Endodermal cell (in vitro differentiated cells): ENCODE data around the gene PIK3CA. TPM values are rescaled to one million over a fixed set of nuclear protein-coding genes. Genes with fewer than 3 reads are reported as not detected.

Experiments used
- DNase-seq: peaks from one replicate; pipeline ENCODE4 v3.0.0-alpha.2; 2017
- H3K27ac ChIP-seq: 2 replicates; pipeline ENCODE4 v1.5.1; 2013; ENCODE audit warnings: mild to moderate bottlenecking, low read depth, low read length, moderate library complexity
- H3K27me3 ChIP-seq: 2 replicates; pipeline ENCODE4 v1.6.1; 2013; ENCODE audit warnings: mild to moderate bottlenecking, low read length, moderate library complexity; ENCODE audit not compliant: insufficient read depth, control insufficient read depth, poor library complexity, severe bottlenecking
- H3K36me3 ChIP-seq: 2 replicates; pipeline ENCODE4 v1.7.0; 2013; ENCODE audit warnings: mild to moderate bottlenecking, low read length, moderate library complexity; ENCODE audit not compliant: control insufficient read depth, insufficient read depth
- H3K4me1 ChIP-seq: one replicate; pipeline ENCODE4 v1.7.0; 2013; ENCODE audit warnings: low read length; ENCODE audit not compliant: control insufficient read depth, insufficient read depth
- H3K4me3 ChIP-seq: 2 replicates; pipeline ENCODE4 v1.5.1; 2013; ENCODE audit warnings: mild to moderate bottlenecking, low read length, moderate library complexity
- H3K9ac ChIP-seq: 2 replicates; pipeline ENCODE4 v1.6.1; 2013; ENCODE audit warnings: mild to moderate bottlenecking, low read length, moderate library complexity; ENCODE audit not compliant: poor library complexity, severe bottlenecking; ENCODE audit errors: extremely low read depth
- H3K9me3 ChIP-seq: 2 replicates; pipeline ENCODE4 v1.6.1; 2013; ENCODE audit warnings: mild to moderate bottlenecking, low read length, moderate library complexity; ENCODE audit not compliant: control insufficient read depth
- H3K27ac Mint-ChIP-seq: 2 replicates; pipeline ENCODE4 v1.8.0; 2020; ENCODE audit warnings: mixed read lengths
- H3K27me3 Mint-ChIP-seq: 2 replicates; pipeline ENCODE4 v1.8.0; 2021; ENCODE audit warnings: mild to moderate bottlenecking, mixed read lengths; ENCODE audit not compliant: insufficient read depth
- H3K36me3 Mint-ChIP-seq: 2 replicates; pipeline ENCODE4 v1.8.0; 2020; ENCODE audit warnings: low read depth, mixed read lengths
- H3K4me1 Mint-ChIP-seq: 2 replicates; pipeline ENCODE4 v1.8.0; 2020; ENCODE audit warnings: mixed read lengths
- H3K4me3 Mint-ChIP-seq: 2 replicates; pipeline ENCODE4 v1.8.0; 2020; ENCODE audit warnings: mild to moderate bottlenecking, moderate library complexity, mixed read lengths
- H3K9me3 Mint-ChIP-seq: 2 replicates; pipeline ENCODE4 v1.8.0; 2020; ENCODE audit warnings: mild to moderate bottlenecking, mixed read lengths
- CTCF ChIP-seq: fragments of 200-600 bp; sonication (generic); conservative IDR thresholded peaks from 2 replicates; pipeline ENCODE4 v1.5.0; 2021; ENCODE audit warnings: antibody characterized with exemption, mild to moderate bottlenecking
- WGBS, 2 experiments: methylation state at CpG; one replicate each; pipeline versions ENCODE4 v1.1.5 to v1.1.7; 2013; ENCODE audit warnings: missing lambda C conversion rate in 2 of 2, mixed read lengths in 1 of 2; ENCODE audit not compliant: insufficient coverage in 1 of 2, insufficient read length in 1 of 2; 5-methylcytosine and 5-hydroxymethylcytosine counted together
- total RNA-seq, 2 donors: library from RNA; stranded (reverse); fragmentation: NEBNext Ultra II Directional in 1 of 2; extraction: Animal tissue kit (Norgen Biotek cat#: 25700) in 1 of 2; gene quantifications; 2 replicates in 1 of 2; 3 replicates in 1 of 2; pipeline ENCODE4 v1.2.1, GENCODE V29; 2021

Gene PIK3CA
- total RNA-seq, 2 donors from 2014 or later, result 21.1 to 22.2 TPM

GRCh38 chr3:179105881-179106280 lies 42.3 kb upstream of the PIK3CA start:
- Mint-ChIP-seq H3K9me3 (peaks cover 8% of the 10 kb centered on the region), H3K4me3 (no peak overlapping the region), H3K4me1 (no peaks in the 10 kb centered on the region), H3K27me3 (no peaks in the 10 kb centered on the region), H3K27ac (no peak overlapping the region), H3K36me3 (no peaks in the 10 kb centered on the region)
- H3K9ac ChIP-seq, result no peak overlapping the region
- no peaks in the 10 kb centered on the region for H3K27me3 ChIP-seq
- no peak for TF ChIP-seq CTCF
- no peaks in the 10 kb centered on the region for H3K36me3 ChIP-seq
- 45% methylated on average over 1 of the region's 1 CpG; no CpG with 5 or more reads in 1 of the 2 experiments for WGBS, 2 experiments
- no peak for DNase-seq
- no peak overlapping the region for H3K4me3 ChIP-seq
- no peaks in the 10 kb centered on the region for H3K9me3 ChIP-seq
- no peak overlapping the region for H3K27ac ChIP-seq
- no peaks in the 10 kb centered on the region for H3K4me1 ChIP-seq

DNA sequence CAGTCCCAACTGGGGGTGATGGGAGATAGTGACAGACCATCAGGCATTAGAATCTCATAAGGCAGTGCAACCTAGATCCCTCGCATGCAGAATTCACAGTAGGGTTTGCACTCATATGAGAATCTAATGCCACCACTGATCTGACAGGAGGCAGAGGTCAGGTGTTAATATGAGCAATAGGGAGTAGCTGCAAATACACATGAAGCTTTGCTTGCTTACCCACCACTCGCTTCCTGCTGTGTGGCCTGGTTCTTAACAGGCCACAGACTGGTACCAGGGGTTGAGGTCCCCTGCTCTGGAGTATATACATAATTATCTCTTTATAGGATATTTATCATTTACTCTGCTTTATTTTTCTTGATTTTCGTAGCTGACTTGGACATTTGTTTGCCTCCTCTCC lies 40.5 kb upstream of the PIK3CA start:
- no peaks in the 10 kb centered on the region for H3K9me3 ChIP-seq
- no peak overlapping the region for H3K27ac ChIP-seq
- H3K4me1 ChIP-seq, result no peaks in the 10 kb centered on the region
- 67 to 88% methylated on average over 1 to 3 of the region's 3 CpGs for WGBS, 2 experiments
- peaks cover 8% of the 10 kb centered on the region for H3K9me3 Mint-ChIP-seq
- no peak for TF ChIP-seq CTCF
- no peaks in the 10 kb centered on the region for H3K27me3 ChIP-seq
- H3K4me3 Mint-ChIP-seq, result no peak overlapping the region
- H3K36me3 Mint-ChIP-seq, result no peaks in the 10 kb centered on the region
- no peaks in the 10 kb centered on the region for H3K4me1 Mint-ChIP-seq
- no peaks in the 10 kb centered on the region for H3K27me3 Mint-ChIP-seq
- DNase-seq, result no peak
- H3K27ac Mint-ChIP-seq, result no peak overlapping the region
- no peaks in the 10 kb centered on the region for H3K36me3 ChIP-seq
- no peak overlapping the region for H3K9ac ChIP-seq
- H3K4me3 ChIP-seq, result no peak overlapping the region

DNA sequence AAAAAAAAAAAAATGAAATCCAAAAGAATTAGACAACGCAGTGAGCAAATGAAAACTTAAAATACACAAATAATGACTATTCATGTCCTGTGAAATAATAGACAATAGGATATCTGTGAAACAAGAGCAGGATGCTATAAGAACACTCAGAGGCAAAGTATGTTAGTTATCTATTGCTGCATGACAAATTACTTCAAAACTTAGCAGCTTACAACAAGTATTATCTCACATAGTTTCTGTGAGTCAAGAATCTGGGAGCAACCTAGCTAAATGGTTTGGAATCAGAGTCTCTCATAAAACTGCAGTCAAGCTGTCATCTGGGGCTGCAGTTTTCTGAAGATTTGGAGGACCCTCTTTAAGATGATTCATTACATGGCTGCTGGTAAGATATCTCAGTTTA lies 40.1 kb upstream of the PIK3CA start:
- Mint-ChIP-seq H3K4me1 (no peaks in the 10 kb centered on the region), H3K27ac (no peak overlapping the region), H3K9me3 (peaks cover 8% of the 10 kb centered on the region), H3K4me3 (no peak overlapping the region), H3K27me3 (no peaks in the 10 kb centered on the region), H3K36me3 (no peaks in the 10 kb centered on the region)
- Histone ChIP-seq H3K4me3 (no peak overlapping the region), H3K4me1 (no peaks in the 10 kb centered on the region), H3K27ac (no peak overlapping the region), H3K9me3 (no peaks in the 10 kb centered on the region), H3K36me3 (no peaks in the 10 kb centered on the region), H3K9ac (no peak overlapping the region), H3K27me3 (no peaks in the 10 kb centered on the region)
- TF ChIP-seq CTCF, result no peak
- DNase-seq, result no peak
- WGBS, 2 experiments, result no CpG with 5 or more reads among the region's 1 CpG
